Umbilical cord (tissue), 2 donors: ENCODE data around the gene CRABP2. TPM values are rescaled to one million over a fixed set of nuclear protein-coding genes. Genes with fewer than 3 reads are reported as not detected.

Source experiments
- DNase-seq: peaks from one replicate; pipeline ENCODE4 v3.0.0-alpha.2; 2015; ENCODE audit warnings: low spot score
- total RNA-seq: library from RNA; depleted of rRNA; stranded (reverse); fragments of >200 nt; gene quantifications from one replicate; pipeline ENCODE4 v1.2.3, GENCODE V29; 2014; ENCODE audit warnings: low replicate concordance; ENCODE audit not compliant: insufficient read depth

Gene CRABP2
- total RNA-seq, 1 donor from 2014 or later, result 46.7 TPM

DNA sequence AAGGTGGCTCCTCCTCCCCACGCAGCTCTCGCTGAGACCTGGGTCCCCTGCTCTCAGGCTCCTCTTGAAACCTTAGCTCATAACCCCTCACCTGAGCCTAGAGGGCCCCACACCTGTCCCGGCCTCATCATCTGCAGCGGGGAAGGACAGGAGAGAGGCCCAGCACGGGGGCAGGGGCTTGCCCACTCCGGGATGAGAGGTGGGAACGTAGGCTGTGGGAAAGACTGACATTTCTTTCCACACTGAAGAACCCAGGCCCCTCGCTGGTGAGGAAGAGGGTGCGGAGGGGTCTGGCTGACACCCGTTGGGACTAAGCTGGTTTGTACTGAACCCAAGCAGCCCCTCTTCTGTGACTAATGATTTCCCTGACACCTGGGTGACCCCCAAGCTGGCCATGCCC is 14.2 kb downstream of the CRABP2 start:
- DNase-seq, result no peak

DNA sequence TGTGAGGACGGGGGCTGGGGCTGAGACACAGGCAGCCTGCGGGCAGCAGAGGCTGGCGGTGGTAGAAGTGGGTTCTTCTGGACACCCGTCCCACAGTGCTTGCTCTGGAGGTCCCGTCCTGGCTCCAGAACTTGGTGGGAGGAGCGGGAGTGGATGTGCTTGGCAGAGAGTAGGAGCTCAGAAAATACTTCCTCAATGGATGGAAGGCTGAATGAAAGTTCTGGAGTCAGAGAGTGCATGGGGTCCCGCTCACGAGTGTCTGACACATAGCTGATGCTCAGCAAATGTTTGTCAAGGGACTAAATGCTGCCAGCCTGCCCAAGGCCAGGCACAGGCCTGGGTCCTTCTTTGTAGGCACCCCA is 14.7 kb downstream of the CRABP2 start:
- DNase-seq, result no peak

DNA sequence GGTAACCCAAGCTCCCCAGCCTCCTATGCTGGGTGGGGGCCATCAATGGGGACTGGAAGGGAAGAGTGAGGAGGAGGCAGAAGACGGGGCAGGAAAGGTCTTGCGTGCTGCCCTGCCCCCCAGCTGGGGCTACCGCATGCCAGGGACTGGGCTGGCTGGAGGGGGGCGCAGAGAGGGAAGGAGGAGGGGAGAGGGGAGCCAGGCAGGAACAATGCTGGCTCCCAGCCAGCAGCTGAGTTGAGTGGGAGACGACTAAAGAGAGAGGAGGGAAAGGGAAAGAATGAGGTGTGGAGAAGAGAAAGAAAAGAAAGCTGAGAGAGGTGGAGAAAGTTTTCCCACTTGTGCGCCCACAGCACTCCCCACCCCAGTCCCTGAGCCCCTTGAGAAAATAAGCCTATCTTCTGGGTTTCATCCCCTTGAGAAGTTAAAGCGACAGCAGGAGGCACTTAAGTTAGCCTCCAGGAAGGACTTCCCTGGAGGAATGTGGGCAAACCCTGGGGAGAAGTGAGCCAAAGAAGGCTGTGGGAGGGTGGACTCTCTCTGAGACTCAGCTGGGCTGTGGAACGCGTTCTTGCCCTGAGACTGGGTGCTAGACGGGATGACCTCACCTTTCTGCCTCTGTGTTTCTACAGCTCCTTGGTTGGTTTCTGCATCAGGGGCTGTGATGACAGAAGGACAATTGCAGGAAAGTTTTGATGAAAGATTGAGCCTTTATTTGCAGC is 15.3 kb downstream of the CRABP2 start:
- no peak for DNase-seq

DNA sequence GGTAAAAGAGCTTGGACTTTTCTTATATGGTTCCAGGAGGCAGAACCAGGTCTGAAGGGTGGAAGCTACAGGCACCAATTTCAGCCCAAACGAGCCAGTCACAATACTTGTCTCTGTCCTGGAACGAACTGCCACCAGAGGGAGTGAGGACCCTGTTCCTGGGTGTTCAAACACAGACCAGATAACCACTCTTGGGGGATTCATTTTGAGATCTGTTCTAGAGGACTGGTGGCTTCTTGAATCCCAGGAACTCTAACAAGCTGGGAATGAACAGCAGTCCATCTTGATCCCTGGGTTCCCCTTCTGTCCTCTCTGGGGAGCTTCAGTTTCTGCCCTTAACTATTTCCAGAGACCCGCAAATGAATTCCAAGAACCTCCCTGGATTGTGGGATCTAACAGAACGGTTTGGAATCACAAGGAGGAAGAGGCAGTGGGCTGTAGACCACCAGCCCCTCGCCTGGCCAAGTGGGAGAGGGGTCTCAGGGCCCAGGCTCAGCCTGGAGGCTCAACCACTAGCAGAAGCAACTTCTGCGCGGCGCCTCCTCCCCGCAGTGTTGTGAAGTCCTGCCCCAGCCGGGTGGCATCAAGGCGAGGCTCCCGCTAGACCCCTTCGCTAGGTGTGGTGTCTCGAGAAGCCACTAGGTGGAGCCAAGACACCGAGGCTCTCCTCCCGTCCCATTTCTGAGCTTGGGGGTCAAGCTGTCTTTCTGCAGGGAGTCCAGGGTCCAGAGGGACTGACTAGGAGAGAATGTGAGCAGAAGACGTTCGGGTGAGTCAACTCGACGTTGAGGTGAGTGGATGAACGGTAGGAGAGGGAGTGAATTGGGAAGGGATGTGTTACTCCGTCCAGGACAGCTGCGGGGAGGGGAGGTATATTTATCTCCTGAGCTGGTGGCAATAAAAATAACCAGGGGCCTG is 16.1 kb downstream of the CRABP2 start:
- peak; percentile 89 for DNase-seq

DNA sequence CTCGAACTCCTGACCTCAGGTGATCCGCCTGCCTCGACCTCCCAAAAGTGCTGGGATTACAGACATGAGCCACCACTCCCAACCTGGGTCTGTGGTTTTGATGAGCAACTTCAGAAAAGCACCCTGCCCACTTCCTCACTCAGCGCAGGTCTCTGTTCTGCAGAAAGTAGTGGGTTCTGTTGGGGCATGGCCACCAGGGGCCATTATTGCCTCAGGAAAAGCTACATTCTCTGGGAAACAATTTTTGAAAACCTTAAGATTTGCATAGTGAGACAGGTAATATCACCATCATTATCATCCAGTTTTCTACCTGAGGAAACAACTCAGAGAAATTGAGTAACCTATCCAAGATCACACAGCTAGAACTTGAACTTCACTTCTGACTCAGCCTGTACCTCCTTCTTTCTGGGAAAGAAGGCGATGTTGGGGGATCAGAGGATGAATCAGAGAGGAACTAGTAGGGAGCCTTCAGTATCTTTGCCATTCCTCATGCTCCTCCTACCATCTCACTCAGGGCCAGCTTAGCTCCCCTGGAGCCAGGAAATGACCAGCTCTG is 21.1 kb downstream of the CRABP2 start:
- no peak for DNase-seq

DNA sequence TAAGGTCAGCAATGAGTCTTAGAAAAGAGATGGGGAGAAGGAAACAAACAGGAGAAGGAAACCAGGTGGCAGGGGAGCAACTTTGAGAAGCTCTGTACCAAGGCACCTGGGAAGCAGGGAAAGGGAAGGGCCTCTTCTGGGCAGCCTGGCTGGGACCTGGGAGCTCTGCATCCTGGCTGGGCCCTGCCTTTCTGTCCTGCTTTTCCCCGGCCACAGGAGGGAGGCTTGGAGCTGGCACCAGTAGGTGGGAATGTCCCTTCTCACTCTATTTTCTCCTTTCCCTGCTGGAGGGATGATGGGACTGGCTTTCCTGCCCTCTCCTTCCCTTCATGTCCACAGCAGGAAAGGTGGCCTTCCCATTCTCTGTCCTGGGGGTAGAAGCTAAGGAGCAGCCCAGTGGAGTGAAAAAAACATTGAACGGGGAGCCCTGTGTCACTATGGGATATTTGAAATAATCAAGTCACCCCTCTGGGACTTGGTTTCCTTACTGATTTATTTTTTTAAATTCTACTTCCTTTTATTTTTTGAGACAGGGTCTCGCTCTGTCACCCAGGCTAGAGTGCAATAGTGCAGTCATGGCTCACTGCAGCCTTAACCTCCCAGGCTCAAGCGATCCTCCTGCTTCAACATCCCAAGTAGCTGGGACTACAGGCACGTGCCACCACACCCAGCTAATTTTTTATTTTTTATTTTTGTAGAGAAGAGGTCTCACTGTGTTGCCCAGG is 23.1 kb downstream of the CRABP2 start:
- DNase-seq, result no peak

DNA sequence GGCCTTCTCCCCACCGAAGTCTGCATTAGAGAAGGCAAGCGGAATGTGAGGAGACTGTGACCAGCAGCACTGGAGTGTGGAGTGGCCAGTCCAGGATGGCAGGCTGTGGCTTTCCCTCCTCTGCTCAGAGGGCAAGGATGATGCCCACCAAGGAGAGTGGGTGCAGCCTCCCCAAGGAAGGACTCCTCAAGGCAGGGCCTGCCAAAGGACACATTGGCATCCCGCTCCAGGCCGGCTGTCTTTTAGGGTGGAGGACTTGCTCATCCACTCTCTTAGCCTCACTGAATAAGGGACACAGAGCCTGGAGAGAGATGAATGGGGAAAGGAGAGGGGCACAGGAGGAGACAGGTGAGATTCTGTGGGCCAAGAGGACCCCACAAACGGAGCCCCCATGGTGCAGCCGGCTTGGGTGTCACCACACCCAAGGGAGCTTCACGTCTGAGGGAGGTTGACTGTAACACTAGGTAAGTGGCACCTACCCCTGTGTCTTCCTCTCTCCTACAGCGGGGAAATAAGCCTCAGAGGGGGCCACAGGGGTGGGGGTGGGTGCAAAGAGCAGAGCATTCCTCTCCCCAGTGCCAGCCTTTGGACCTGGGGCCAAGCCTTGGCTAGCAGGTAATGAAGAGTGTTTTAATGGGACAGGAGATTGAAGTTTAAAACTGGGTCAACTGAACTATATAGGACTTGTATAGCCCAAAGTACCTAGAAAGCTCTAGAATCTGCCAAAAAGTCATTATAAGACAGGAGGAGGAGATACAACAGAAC is 24.0 kb downstream of the CRABP2 start:
- no peak for DNase-seq

DNA sequence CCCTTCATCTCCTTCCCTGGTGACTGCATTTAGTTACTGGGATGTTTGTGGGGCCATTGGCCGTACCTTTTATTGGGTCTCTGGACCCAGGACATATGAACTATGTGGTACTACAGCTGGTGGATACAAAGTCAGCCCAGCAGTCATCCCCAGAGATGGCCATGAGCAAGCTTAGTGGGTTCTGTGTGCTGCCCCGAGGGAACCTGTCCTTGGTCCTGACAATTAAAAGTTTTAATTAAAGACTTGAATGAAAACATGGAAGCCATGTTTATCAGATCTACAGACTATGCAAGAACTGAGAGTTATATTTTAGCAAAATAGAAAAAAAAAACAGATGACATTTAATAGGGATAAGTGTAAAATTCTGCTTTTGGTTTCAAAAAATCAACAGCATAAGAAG is 25.3 kb downstream of the CRABP2 start:
- DNase-seq, result no peak

DNA sequence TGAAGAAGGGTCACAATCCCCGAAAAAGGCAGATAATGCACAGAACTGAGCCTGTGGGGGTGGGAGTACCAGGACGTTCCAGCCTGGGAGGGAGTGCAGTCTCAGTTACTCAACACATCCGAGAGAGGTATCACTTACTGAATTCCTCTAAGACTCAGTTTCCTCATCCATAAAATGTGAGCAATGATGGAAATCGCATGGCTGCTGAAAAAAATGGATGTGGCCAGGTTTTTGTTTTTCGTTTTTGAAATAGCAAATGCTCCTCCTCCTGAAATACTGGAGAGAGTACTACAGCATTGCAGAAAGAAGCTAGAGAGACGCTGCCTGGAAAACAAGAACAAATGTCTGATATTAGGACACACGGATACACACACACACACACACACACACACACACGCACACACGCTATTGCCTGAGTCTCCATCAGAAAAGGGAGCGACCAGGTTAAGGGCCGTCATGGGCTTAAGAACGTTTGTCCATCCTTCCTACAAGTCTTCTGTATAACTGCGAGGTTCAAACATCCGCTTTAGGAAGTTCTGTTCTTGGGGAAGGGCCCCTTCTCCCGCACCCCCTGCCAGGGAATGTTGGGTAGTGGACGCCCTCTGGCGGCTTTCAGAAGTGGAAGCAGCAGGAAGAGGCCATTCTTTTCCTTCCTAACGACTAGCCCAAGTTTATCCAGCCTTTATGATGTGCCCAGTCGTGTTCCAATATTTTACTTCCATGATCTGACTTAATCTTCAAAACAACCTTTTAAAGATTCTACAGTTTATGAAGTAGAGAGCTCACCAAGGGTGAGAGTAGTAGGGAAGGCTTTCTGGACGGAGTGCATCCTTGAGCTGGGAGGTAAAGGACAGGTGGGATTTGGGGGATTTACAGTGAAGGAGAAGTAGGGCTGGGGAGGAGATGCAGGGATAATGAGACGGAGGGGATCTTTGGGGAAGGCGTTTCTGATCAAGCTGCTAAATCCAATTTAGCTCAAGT is 27.5 kb downstream of the CRABP2 start:
- peak; percentile 89 for DNase-seq

DNA sequence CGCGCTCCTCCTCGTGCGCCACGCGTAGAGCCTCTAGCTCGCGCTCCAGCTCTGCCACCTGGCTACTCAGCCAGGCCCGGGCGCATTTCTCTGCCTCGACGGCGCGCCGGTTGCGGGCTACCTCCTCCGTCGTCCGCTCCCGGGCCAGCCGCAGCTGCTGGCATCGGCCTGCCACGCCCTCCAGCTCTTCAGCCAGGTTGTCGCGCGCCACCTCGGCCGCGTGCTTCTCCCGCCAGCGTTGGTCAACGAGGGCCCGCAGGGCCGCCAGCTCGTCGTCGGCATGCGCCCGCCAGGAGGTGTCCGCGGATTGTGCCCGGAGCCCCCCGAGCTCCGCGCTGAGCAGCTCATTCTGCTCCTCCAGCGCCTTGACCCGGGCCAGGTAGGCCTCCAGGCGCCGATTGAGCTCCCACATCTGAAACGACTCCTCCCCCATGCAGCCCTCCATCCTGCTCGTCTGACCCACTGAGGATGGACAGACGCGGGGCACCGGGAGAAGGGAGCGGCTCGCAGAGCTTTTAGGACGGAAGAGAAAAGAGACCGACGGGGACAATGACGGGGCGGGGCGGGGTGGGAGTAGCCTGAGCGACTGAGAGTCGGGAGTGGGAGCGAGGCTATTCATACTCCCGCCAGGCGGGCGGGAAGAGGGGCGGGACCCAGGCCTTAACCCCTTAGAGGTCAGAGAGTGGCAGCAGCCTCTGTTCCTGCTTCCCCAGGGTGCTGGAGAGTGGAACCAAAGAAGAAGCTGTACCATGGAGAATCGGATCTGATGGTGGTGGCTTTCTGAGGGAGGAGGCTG is 28.4 kb downstream of the CRABP2 start, which contains the start of gene NES:
TSS of gene NES (minus strand) at position 588 of the 796 bp plus-strand sequence. CDS start at position 445, 143 bp downstream.
- peak; percentile 82 for DNase-seq

DNA sequence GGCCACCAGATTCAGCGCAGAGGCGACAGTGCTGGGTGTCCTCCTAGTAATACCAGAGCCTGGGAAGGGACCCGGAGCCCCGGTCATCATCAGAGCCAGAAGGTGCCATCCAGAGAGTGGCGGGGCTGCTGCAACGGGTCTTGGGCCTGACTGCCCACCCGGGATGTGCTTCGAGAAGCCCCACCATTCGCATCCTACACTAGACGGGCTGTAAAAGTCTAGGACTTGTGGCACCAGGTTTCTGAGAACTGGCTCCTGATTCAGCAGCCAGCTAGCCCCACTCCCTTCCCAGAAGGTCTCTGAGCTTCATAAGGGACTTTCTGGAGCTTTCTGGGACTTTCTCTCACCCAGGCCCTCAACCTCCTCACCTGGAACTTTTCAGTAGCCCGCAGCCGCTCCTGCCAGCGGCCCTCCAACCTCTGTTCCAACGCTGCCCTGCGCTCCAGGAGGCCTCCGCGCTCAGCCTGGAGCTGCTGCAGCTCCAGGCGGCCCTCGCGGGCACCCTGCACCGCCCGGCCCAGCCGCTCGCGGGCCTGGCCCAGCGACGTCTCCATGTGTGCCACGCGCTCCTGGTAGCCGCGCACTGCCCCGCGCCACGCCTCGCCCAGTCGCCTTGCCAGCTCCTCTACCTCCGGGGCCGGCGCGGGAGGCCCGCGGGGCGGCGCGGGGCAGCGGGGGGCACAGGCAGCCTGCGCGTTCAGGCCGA is 29.1 kb downstream of the CRABP2 start:
- no peak for DNase-seq

DNA sequence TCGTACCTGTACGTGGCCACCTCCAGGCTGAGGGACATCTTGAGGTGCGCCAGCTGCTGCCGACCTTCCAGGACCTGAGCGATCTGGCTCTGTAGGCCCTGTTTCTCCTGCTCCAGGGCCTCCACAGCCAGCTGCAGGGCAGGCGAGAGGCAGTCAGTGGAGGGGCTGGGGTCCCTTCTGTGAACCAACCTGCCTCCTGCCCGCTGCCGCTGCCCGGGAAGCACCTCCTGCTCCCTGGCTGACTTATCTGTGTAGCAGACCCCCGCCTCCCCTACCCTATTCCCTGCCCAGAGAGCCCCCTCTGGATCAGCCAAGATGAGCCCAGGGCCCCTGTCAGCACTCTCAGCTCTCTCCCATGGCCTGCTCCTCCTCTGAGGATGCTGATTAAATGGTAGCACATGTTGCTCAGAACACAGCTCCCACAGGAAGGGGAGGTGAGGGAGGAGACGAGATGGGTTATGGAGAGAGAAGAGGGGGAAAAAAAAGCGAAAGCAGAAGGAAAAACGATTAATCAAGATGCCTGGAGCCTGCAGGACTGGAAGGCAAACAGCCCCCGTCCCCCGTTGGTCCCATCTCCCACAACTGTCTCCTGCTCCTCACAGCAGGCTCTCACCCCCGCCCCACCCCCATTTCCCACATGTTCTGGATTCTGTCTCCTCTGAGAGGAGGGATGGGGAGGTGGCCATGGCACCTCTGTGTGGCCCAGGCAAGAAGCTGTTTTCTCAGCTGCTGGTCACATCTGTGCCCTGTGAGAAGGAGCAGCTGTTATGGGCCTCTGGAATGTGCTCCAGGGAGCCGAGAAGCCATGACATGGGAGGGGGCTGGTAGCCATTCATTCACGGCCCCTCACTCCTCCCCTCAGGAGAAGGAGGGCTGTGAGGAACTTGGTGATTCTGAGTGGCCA is 29.9 kb downstream of the CRABP2 start:
- DNase-seq, result no peak

DNA sequence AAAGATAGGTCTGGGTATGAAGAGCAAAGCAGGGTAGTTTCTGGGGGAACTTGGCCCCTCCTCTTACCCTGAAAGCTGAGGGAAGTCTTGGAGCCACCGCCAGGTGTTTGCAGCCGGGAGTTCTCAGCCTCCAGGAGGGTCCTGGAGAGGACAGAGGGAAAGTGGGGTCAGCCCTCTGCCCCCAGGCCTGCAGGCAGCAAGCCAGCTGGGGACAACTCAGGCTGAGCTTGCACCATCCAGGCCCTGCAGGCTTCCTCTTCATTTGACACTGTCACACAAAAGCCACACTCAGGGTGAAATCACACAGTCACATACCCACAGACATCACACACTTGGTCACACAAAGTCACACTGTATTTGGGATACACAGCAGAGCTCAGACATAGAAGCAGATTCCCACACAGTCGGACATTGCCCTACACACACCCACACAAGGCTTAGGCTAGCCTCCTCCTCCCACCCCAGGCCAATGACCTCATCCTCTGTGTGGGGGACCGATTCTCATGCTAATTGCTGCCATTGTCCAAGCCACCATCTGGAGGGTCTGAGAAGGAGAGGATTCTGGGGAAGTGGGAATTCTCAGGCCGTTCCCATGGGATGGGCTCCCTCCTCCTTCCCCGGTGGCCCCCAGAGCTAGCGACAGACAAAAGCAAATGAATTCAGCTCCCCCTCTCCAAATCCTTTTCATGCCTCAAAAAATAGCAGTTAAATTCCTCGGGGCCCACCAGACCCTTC is 31.8 kb downstream of the CRABP2 start:
- DNase-seq, result no peak

DNA sequence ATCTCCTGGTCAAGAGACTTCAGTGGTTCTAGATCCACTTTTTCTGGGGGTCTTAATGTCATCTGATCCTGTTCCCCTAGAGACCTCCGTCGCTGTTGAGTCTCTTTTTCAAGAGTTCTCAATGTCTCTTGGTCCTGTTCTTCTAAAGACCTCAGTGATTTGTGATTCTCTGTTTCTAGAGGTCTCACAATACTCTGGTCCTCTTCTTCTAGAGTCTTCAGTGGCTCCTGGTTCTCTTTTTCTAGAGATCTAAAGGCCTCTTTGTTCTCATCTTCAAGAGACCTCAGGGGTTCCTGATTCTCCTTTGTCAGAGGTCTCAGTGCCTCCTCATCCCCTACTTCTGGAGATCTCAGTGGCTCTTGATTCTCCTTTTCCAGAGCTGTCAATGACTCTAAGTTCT is 33.6 kb downstream of the CRABP2 start:
- no peak for DNase-seq

DNA sequence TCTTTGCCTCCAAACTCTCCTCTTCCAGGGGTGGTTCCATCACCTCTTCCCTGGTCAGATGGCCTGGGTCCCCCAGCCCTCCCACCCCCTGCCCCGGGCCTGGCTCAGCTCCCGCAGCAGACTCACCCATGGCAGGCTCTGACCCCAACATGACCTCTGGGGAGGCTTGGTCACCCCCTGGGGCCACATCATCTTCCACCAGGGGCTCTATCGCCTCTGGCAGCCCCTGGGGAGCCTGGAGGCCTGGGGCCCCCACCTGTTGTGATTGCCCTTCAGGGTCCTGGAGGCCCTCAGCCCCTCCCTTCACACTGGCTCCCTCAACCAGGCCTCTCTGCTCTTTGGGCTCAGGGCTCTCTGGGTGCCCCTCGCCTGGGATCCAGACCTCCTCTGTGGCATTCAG is 34.6 kb downstream of the CRABP2 start:
- no peak for DNase-seq

DNA sequence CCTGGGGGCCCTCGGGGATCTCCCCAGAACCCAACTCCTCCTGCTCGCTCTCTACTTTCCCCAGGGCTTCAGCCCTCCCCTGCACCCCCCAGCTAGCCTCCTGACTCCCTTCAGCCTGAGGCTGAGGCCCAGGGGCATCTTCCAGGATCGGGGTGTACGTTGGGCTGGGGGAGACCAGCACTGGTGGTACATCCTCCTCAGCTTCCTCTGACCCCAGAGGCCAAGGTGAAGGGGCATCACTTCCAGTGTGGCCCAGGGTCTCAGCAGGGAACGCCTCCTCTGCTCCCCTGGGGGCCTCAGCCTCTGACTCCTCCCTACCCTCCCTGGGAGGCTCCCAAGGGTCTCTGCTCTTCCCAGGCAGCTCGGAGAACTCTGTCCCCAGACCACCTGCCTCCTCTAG is 35.0 kb downstream of the CRABP2 start:
- no peak for DNase-seq

DNA sequence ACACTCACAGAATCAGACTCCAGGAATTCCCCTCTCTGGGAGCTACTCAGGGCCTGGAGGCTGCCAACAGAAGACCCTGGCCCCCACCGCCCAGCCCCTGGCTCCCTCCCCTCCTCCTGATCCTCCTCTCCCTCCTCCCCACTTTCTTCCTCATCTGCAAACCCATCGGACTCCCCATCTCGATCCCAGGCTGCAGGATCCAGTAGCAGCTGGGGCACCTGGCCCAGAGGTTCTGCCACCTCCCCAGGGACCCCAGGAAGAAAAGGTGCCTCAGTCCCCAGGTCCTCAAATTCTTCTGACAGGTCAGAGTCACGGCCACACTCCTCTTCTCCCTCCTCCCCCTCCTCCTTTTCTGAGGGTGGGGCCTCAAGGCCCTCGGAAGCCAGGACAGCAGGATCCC is 35.6 kb downstream of the CRABP2 start:
- DNase-seq, result no peak
